NCI-H2171 treated with DMSO at 0.1 percent for 48 hours (cell line): ENCODE measurements around the gene TNFRSF25.
A peak's percentile ranks its signal among the peaks of the same experiment; 100 is the strongest.
"Not testable (repeated sequence)": the region's sequence is repeated elsewhere in the genome, so short reads cannot be mapped to it uniquely, and the experiment has no call there.

Source experiments
- DNase-seq: peaks from one replicate; lab custom pipeline; 2025; lab: John Stamatoyannopoulos, UW

Gene TNFRSF25

GRCh38 chr1:6435547-6435946, 30.4 kb downstream of the TNFRSF25 start:
- no peak for DNase-seq

GRCh38 chr1:6435129-6435528, 30.8 kb downstream of the TNFRSF25 start:
- no peak for DNase-seq

- DNase-seq, result peak; percentile 61
Measured at GRCh38 chr1:6434186-6434585, 31.8 kb downstream of the TNFRSF25 start.

GRCh38 chr1:6431645-6432579, 34.1 kb downstream of the TNFRSF25 start:
- not testable (repeated sequence) for DNase-seq

- not testable (repeated sequence) for DNase-seq
Measured at GRCh38 chr1:6429660-6430411, 36.1 kb downstream of the TNFRSF25 start.

- DNase-seq, result not testable (repeated sequence)
Measured at GRCh38 chr1:6428453-6428852, 37.5 kb downstream of the TNFRSF25 start.

GRCh38 chr1:6427441-6428390, 38.3 kb downstream of the TNFRSF25 start:
- peak; percentile 13 for DNase-seq

- DNase-seq, result no peak
Measured at GRCh38 chr1:6426972-6427350, 39.0 kb downstream of the TNFRSF25 start.

- no peak for DNase-seq
Measured at GRCh38 chr1:6426277-6426971, 39.5 kb downstream of the TNFRSF25 start.

GRCh38 chr1:6425658-6426057, 40.3 kb downstream of the TNFRSF25 start:
- no peak for DNase-seq

GRCh38 chr1:6424619-6425593, 41.1 kb downstream of the TNFRSF25 start, which contains the start of gene ESPN:
Gene ESPN, plus strand, starts transcription at chr1:6424776. Its CDS starts 180 bp downstream, at chr1:6424956.
- DNase-seq, result no peak

- peak; percentile 54 for DNase-seq
Measured at GRCh38 chr1:6424000-6424565, 41.9 kb downstream of the TNFRSF25 start.

- peak; percentile 80 for DNase-seq
Measured at GRCh38 chr1:6423321-6423999, 42.5 kb downstream of the TNFRSF25 start.

- no peak for DNase-seq
Measured at GRCh38 chr1:6421266-6421665, 44.7 kb downstream of the TNFRSF25 start.

- no peak for DNase-seq
Measured at GRCh38 chr1:6420454-6421042, 45.4 kb downstream of the TNFRSF25 start.

GRCh38 chr1:6419804-6420453, 46.0 kb downstream of the TNFRSF25 start, which contains the start of gene HES2:
Gene HES2, minus strand, starts transcription at chr1:6419919. Its CDS starts 99 bp downstream, at chr1:6419820.
- DNase-seq, result no peak

GRCh38 chr1:6419397-6419803, 46.6 kb downstream of the TNFRSF25 start:
- DNase-seq, result no peak
